Panc1 (cell line): ENCODE results near the gene SEMA4D.

Source experiments
- CTCF ChIP-seq: fragments of 450-650 bp; IDR thresholded peaks from 2 replicates; pipeline ENCODE4 v1.5.1; 2017; ENCODE audit warnings: mild to moderate bottlenecking
- POLR2AphosphoS5 ChIP-seq: IDR thresholded peaks from 2 replicates; pipeline ENCODE4 v1.6.1; 2012; ENCODE audit warnings: mild to moderate bottlenecking, low read depth, low read length, moderate library complexity

- TF ChIP-seq POLR2AphosphoS5: no peak
- TF ChIP-seq CTCF: no peak
Observed at GRCh38 chr9:89441986-89442385, 55.9 kb downstream of the SEMA4D start.
